ENCODE measurements around the gene EIF4G3. TPM values are rescaled to one million over a fixed set of nuclear protein-coding genes. Genes with fewer than 3 reads are reported as not detected.

The EIF4G3 gene
- total RNA-seq, 1 donor from 2014 or later, result 97.4 TPM

DNA sequence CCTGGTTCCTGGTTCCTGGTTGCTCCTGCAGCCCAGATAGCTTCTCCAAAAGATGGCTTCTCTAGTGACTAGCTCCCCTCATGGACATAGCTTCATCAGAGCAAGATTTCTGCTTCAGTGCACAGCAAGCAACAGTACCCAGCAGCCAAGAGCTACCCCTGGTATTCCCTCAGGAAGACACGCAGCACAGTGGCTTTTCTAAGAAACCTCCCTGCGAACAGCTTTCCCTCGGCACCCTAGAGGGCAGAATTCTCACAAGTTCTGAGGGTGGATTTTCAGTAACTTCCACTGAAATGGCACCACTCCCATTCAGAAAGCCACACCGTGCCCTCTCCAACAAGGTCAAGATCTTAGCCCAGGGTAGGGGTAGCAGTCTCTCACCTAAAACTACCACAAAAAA is 128.2 kb downstream of the EIF4G3 start:
- no peak overlapping the region for H3K4me3 Mint-ChIP-seq (ENCODE audit: low read depth)
- no peaks in the 10 kb centered on the region for H3K9me3 Mint-ChIP-seq (ENCODE audit: low read depth)
- peaks cover 3% of the 10 kb centered on the region for H3K4me1 Mint-ChIP-seq (ENCODE audit: low read depth)
- H3K27ac Mint-ChIP-seq, result no peak overlapping the region
- TF ChIP-seq, protein P1, sequence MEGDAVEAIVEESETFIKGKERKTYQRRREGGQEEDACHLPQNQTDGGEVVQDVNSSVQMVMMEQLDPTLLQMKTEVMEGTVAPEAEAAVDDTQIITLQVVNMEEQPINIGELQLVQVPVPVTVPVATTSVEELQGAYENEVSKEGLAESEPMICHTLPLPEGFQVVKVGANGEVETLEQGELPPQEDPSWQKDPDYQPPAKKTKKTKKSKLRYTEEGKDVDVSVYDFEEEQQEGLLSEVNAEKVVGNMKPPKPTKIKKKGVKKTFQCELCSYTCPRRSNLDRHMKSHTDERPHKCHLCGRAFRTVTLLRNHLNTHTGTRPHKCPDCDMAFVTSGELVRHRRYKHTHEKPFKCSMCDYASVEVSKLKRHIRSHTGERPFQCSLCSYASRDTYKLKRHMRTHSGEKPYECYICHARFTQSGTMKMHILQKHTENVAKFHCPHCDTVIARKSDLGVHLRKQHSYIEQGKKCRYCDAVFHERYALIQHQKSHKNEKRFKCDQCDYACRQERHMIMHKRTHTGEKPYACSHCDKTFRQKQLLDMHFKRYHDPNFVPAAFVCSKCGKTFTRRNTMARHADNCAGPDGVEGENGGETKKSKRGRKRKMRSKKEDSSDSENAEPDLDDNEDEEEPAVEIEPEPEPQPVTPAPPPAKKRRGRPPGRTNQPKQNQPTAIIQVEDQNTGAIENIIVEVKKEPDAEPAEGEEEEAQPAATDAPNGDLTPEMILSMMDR (IDR thresholded peaks at IDR 0.05; ENCODE audit: unreplicated experiment), result no peak
- no peaks in the 10 kb centered on the region for H3K27me3 Mint-ChIP-seq
- no peak for DNase-seq (ENCODE audit: low spot score, unreplicated experiment)
- H3K36me3 Mint-ChIP-seq (ENCODE audit: insufficient read depth), result peaks cover 15% of the 10 kb centered on the region

DNA sequence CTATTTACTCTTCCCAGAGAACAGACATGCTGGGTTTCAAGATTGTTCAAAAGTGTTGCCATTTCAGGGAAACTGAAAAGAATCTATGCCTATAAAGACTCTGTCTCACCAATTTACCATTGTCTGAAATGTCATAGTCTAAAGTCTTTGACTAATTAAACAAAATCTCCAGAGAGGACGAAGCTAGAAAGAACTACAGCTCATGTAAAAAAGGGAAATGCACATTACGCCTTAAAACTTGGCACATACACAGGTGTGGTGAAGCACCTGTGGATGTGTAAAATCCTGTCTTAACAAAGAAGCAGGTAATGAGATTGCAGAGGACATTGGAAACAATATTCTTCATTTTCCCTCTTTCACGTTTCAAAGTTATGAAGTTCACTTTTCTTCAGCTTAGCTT is 130.6 kb downstream of the EIF4G3 start:
- no peak overlapping the region for H3K27ac Mint-ChIP-seq
- DNase-seq (ENCODE audit: low spot score, unreplicated experiment), result no peak

DNA sequence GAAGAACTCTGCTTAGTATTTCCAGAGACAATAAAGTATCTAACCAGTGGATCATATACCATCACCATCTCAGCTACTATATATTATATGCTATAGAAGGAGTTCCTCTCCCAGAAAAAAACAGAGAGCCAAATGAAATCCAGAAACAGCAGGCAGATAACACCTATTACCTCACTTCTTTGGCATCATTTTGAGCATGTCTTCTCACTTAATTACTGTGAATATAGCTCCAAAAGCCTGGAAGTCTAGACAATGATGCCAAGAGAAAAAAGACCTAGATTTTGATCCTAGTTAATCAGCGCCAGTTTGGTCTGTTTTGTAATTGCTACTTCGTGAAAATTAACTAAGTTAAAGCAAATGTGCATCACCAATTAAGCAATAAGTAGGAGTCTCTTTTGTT is 131.3 kb downstream of the EIF4G3 start:
- H3K9me3 Mint-ChIP-seq (ENCODE audit: low read depth), result no peaks in the 10 kb centered on the region
- no peak overlapping the region for H3K4me3 Mint-ChIP-seq (ENCODE audit: low read depth)
- TF ChIP-seq, protein P1 (IDR thresholded peaks at IDR 0.05; ENCODE audit: unreplicated experiment), result no peak
- H3K27ac Mint-ChIP-seq, result no peak overlapping the region
- no peak for DNase-seq (ENCODE audit: low spot score, unreplicated experiment)
- peaks cover 18% of the 10 kb centered on the region for H3K36me3 Mint-ChIP-seq (ENCODE audit: insufficient read depth)
- H3K27me3 Mint-ChIP-seq, result no peaks in the 10 kb centered on the region
- peaks cover 7% of the 10 kb centered on the region for H3K4me1 Mint-ChIP-seq (ENCODE audit: low read depth)

More for the DNA sequence above, 130.6 kb downstream of the EIF4G3 start:
- no peak overlapping the region for H3K4me3 Mint-ChIP-seq (ENCODE audit: low read depth)
- H3K36me3 Mint-ChIP-seq (ENCODE audit: insufficient read depth), result peaks cover 16% of the 10 kb centered on the region
- H3K9me3 Mint-ChIP-seq (ENCODE audit: low read depth), result no peaks in the 10 kb centered on the region
- no peaks in the 10 kb centered on the region for H3K27me3 Mint-ChIP-seq
- TF ChIP-seq, protein P1 (IDR thresholded peaks at IDR 0.05; ENCODE audit: unreplicated experiment), result no peak
- peaks cover 7% of the 10 kb centered on the region for H3K4me1 Mint-ChIP-seq (ENCODE audit: low read depth)

DNA sequence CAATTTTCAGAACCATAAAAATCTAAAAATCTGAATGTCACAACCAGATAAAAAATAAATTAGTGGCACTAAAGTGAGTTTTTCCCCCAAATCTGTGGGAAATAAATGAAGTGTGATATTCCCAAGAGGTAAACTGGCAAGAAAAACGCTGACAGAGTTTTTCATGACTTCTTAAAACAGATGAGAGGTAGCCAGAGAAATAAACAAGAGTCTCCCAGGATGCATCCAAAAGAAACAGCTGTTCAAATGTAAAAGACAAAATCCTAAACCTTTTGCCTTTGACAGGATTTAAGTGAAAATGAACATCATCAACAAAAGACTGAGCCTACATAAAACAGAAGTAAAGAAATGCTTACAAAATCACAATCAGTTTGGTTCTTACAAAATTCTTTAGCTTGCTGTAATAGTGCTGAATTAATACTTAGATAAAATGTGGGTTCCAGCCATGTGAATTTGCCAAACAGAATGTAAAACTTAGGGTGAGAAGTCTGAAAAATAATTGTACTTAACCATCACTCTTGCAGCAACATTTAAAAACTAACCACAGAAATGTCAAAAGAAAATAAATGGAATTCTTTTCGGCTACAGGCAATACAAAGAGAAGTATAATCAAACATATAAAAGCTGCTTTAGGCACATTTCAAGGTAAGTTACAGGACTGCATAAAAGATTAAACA is 133.6 kb downstream of the EIF4G3 start:
- H3K27me3 Mint-ChIP-seq, result no peaks in the 10 kb centered on the region
- H3K27ac Mint-ChIP-seq, result peak overlapping the region; percentile 79

DNA sequence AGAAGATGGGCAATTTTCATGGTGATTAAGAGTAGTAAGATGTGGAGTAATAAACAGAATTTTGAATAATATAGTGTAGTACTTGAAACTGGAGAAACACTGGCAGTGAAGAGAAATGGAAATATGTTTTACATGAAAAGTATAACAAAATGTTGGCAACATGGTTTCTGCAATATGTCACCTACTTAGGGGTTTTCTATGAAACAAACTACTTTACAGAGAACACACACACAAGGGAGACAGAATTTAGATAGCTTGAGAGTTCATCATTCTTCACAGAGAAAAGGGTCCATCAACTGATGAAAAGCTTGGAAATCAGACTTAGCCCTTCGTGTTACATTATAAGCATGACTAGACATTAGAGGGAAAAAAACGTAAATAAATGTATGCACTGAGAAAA is 135.2 kb downstream of the EIF4G3 start:
- TF ChIP-seq, protein P1 (IDR thresholded peaks at IDR 0.05; ENCODE audit: unreplicated experiment), result no peak
- Mint-ChIP-seq H3K9me3 (ENCODE audit: low read depth) (no peaks in the 10 kb centered on the region), H3K36me3 (ENCODE audit: insufficient read depth) (peaks cover 10% of the 10 kb centered on the region), H3K27ac (no peak overlapping the region), H3K27me3 (no peaks in the 10 kb centered on the region), H3K4me3 (ENCODE audit: low read depth) (no peak overlapping the region), H3K4me1 (ENCODE audit: low read depth) (peaks cover 8% of the 10 kb centered on the region)
- DNase-seq (ENCODE audit: low spot score, unreplicated experiment), result no peak

More for the DNA sequence above, 133.6 kb downstream of the EIF4G3 start:
- Mint-ChIP-seq H3K9me3 (ENCODE audit: low read depth) (no peaks in the 10 kb centered on the region), H3K4me1 (ENCODE audit: low read depth) (peaks cover 8% of the 10 kb centered on the region), H3K4me3 (ENCODE audit: low read depth) (no peak overlapping the region), H3K36me3 (ENCODE audit: insufficient read depth) (peaks cover 12% of the 10 kb centered on the region)
- no peak for DNase-seq (ENCODE audit: low spot score, unreplicated experiment)
- TF ChIP-seq, protein P1 (IDR thresholded peaks at IDR 0.05; ENCODE audit: unreplicated experiment), result no peak

Measured in progenitor cell of endocrine pancreas (in vitro differentiated cells).